Measurements from ENCODE around the gene VWA3B. TPM values are rescaled to one million over a fixed set of nuclear protein-coding genes. Genes with fewer than 3 reads are reported as not detected.
"Not testable (repeated sequence)": the region's sequence is repeated elsewhere in the genome, so short reads cannot be mapped to it uniquely, and the experiment has no call there.

VWA3B gene
- total RNA-seq, 2 donors from 2014 or later = not detected

DNA sequence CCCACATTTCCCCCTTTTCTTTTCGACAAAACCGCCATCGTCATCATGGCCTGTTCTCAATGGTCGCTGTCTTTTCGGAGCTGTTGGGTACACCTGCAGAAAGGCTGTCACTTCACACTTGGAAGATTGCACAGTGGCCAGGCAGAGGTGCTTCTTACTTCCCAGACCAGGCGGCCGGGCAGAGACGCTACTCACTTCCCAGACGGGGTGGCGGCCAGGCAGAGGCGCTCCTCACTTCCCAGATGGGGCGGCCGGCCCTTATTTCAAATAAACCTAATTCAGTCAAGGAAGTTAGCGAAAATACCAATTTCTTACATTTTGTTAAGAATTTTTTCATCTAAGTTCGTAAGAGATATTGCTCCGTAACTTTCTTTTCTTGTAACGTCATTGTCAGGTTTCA, 15.3 kb downstream of the VWA3B start:
- H3K27ac Mint-ChIP-seq; H3K36me3 Mint-ChIP-seq (ENCODE audit: low read depth); H3K4me3 Mint-ChIP-seq: not testable (repeated sequence)

DNA sequence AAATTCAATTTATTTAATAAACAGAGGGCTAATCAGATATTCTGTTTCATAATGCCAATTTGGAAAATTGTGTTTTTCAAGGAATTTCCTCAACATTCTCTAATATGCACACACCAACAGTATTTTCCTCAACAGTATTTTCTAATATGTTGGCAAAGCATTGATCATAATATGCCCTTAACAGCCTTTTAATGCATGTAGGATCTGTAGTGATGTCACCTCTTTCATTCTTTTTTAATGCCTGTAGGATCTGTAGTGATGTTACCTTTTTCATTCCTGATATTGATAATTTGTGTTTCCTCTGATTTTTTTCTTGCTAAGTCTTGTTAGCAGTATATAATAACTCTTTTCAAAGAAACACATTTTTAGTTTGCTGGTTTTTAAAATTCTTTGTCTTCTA, 15.9 kb downstream of the VWA3B start:
- H3K9me3 Mint-ChIP-seq = peaks cover 14% of the 10 kb centered on the region
- ATAC-seq (replicated peaks) = no peak
- no peaks in the 10 kb centered on the region for H3K4me1 Mint-ChIP-seq
- H3K27ac Mint-ChIP-seq = no peak overlapping the region
- peaks cover 12% of the 10 kb centered on the region for H3K27me3 Mint-ChIP-seq
- no peaks in the 10 kb centered on the region for H3K36me3 Mint-ChIP-seq (ENCODE audit: low read depth)
- H3K4me3 Mint-ChIP-seq = no peak overlapping the region

More for the DNA sequence above, 15.3 kb downstream of the VWA3B start:
- not testable (repeated sequence) for H3K4me1 Mint-ChIP-seq; ATAC-seq (replicated peaks)
- peaks cover 10% of the 10 kb centered on the region for H3K27me3 Mint-ChIP-seq
- H3K9me3 Mint-ChIP-seq = peaks cover 17% of the 10 kb centered on the region

- peaks cover 22% of the 10 kb centered on the region for H3K9me3 Mint-ChIP-seq
- H3K4me1 Mint-ChIP-seq = no peaks in the 10 kb centered on the region
- H3K4me3 Mint-ChIP-seq = no peak overlapping the region
- peaks cover 30% of the 10 kb centered on the region for H3K27me3 Mint-ChIP-seq
- no peak overlapping the region for H3K27ac Mint-ChIP-seq
- ATAC-seq (replicated peaks) = no peak
- no peaks in the 10 kb centered on the region for H3K36me3 Mint-ChIP-seq (ENCODE audit: low read depth)
Measured at GRCh38 chr2:98108110-98108509, 21.1 kb downstream of the VWA3B start.

DNA sequence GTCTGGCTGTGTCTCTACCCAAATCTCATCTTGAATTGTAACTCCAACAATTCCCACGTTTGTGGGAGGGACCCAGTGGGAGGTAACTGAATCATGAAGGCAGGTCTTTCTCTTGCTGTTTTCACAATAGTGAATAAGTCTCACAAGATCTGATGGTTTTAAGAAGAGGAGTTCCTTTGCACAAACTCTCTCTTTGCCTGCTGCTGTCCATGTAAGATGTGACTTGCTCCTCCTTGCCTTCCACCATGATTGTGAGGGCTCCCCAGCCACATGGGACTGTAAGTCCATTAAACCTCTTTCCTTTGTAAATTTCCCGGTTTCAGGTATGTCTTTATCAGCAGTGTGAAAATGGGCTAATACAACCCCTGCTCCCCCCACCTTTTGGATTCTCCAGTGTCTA, 23.8 kb downstream of the VWA3B start:
- peaks cover 49% of the 10 kb centered on the region for H3K27me3 Mint-ChIP-seq
- no peaks in the 10 kb centered on the region for H3K4me1 Mint-ChIP-seq
- no peak overlapping the region for H3K27ac Mint-ChIP-seq
- H3K36me3 Mint-ChIP-seq (ENCODE audit: low read depth) = no peaks in the 10 kb centered on the region
- no peak overlapping the region for H3K4me3 Mint-ChIP-seq
- ATAC-seq (replicated peaks) = no peak
- H3K9me3 Mint-ChIP-seq = peaks cover 23% of the 10 kb centered on the region

- H3K4me3 Mint-ChIP-seq = no peak overlapping the region
- peaks cover 23% of the 10 kb centered on the region for H3K9me3 Mint-ChIP-seq
- H3K36me3 Mint-ChIP-seq (ENCODE audit: low read depth) = no peaks in the 10 kb centered on the region
- no peak overlapping the region for H3K27ac Mint-ChIP-seq
- peaks cover 55% of the 10 kb centered on the region for H3K27me3 Mint-ChIP-seq
- no peak for ATAC-seq (replicated peaks)
- H3K4me1 Mint-ChIP-seq = no peaks in the 10 kb centered on the region
Measured at GRCh38 chr2:98114643-98115330, 27.8 kb downstream of the VWA3B start.

- no peak for ATAC-seq (replicated peaks)
- peaks cover 5% of the 10 kb centered on the region for H3K9me3 Mint-ChIP-seq
- H3K4me3 Mint-ChIP-seq = no peak overlapping the region
- peaks cover 3% of the 10 kb centered on the region for H3K4me1 Mint-ChIP-seq
- H3K27me3 Mint-ChIP-seq = peaks cover 40% of the 10 kb centered on the region
- no peak overlapping the region for H3K27ac Mint-ChIP-seq
- H3K36me3 Mint-ChIP-seq (ENCODE audit: low read depth) = no peaks in the 10 kb centered on the region
Measured at GRCh38 chr2:98118161-98118560, 31.2 kb downstream of the VWA3B start.

- Mint-ChIP-seq H3K27me3 (peaks cover 37% of the 10 kb centered on the region), H3K4me3 (no peak overlapping the region), H3K4me1 (peaks cover 8% of the 10 kb centered on the region), H3K27ac (no peak overlapping the region), H3K9me3 (peaks cover 2% of the 10 kb centered on the region), H3K36me3 (ENCODE audit: low read depth) (no peaks in the 10 kb centered on the region)
- ATAC-seq (replicated peaks) = no peak
Measured at GRCh38 chr2:98118852-98119251, 31.9 kb downstream of the VWA3B start.

DNA sequence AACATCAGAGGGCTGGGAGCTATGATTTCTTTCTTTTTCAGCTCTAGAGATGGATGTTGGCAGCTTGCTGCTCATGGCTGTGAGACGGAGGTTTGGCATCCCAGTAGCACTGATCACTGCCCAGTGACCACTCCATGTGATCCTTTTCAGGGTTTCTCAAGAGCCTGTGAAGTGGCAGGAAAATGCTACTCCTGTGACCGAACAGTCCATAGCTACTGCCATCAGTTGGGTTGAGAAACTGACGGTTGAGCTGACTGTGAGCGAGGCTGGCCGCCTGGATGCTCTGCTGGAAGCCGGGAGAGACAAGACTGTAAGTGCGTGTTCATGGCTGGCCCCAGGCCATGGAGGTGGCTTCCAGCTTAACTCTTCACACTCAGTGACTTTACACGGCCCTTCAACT, 34.2 kb downstream of the VWA3B start:
- Mint-ChIP-seq H3K27ac (no peak overlapping the region), H3K27me3 (peaks cover 27% of the 10 kb centered on the region), H3K4me1 (peaks cover 8% of the 10 kb centered on the region), H3K9me3 (no peaks in the 10 kb centered on the region), H3K36me3 (ENCODE audit: low read depth) (no peaks in the 10 kb centered on the region), H3K4me3 (no peak overlapping the region)
- ATAC-seq (replicated peaks) = no peak

DNA sequence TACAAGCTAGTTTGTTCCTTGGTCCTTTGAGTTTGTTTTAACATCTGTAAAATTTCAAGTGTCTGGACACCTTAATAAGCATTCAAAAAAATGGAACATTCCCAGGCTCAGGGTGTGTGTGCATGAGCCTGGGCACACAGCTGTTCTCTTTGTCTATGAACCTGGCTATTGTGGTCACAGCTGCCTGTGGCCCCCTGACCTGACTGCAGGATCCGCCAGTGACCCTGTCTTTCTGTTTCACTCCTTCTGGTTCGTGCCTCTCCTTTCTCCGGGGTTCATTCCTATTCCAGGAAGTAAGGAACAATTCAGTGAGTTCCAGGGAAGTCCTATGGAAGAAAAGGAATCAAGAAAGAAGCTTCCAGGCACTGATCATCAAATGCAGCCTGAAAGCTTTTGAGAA, 35.6 kb downstream of the VWA3B start:
- no peak overlapping the region for H3K27ac Mint-ChIP-seq
- ATAC-seq (replicated peaks) = no peak

DNA sequence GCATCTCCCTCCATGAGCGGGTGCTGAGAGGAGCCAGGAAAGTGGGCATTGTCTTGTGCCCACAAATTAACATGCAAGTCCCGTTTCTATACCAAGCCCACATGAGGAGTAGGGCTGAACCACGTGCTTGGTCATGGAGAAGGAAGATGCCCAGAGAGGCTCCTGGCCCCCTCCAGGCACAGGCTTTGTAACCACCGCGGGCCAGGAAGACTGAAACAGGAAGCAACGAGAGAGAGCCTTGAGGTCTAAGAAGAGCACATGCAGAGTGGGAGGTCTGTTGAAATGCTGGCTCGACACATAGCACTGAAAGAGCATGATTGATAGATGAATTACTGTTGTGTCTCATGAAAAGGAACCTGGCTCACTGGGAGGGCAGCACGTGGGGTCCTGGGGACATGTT, 36.3 kb downstream of the VWA3B start:
- ATAC-seq (replicated peaks) = no peak
- Mint-ChIP-seq H3K27ac (peak overlapping the region; percentile 44), H3K9me3 (no peaks in the 10 kb centered on the region), H3K27me3 (peaks cover 21% of the 10 kb centered on the region), H3K4me3 (no peak overlapping the region), H3K4me1 (peaks cover 8% of the 10 kb centered on the region), H3K36me3 (ENCODE audit: low read depth) (no peaks in the 10 kb centered on the region)

More for the DNA sequence above, 35.6 kb downstream of the VWA3B start:
- Mint-ChIP-seq H3K4me1 (peaks cover 8% of the 10 kb centered on the region), H3K9me3 (no peaks in the 10 kb centered on the region), H3K36me3 (ENCODE audit: low read depth) (no peaks in the 10 kb centered on the region), H3K4me3 (no peak overlapping the region), H3K27me3 (peaks cover 20% of the 10 kb centered on the region)

DNA sequence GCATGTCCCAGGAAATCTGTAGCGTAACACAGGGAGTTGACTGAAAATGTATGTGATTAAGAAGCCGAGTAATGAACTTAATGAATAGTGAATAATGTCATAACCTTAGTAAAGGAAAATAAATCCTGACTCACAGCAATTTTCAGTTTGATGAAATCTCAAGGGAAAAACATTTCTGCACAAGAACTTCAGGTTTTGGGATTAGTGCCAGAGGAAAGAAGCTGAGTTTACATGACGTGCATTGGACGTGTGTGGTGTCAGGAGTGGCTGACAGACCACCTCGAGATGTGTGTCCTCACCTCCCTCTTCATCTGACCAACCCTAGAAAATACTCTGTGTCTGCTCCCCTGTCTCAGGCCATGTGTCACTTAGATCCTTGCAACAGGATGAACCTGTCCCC, 39.1 kb downstream of the VWA3B start:
- H3K9me3 Mint-ChIP-seq = no peaks in the 10 kb centered on the region
- H3K27ac Mint-ChIP-seq = no peak overlapping the region
- ATAC-seq (replicated peaks) = no peak
- H3K4me1 Mint-ChIP-seq = peaks cover 8% of the 10 kb centered on the region
- H3K4me3 Mint-ChIP-seq = no peak overlapping the region
- peaks cover 37% of the 10 kb centered on the region for H3K27me3 Mint-ChIP-seq
- H3K36me3 Mint-ChIP-seq (ENCODE audit: low read depth) = no peaks in the 10 kb centered on the region

DNA sequence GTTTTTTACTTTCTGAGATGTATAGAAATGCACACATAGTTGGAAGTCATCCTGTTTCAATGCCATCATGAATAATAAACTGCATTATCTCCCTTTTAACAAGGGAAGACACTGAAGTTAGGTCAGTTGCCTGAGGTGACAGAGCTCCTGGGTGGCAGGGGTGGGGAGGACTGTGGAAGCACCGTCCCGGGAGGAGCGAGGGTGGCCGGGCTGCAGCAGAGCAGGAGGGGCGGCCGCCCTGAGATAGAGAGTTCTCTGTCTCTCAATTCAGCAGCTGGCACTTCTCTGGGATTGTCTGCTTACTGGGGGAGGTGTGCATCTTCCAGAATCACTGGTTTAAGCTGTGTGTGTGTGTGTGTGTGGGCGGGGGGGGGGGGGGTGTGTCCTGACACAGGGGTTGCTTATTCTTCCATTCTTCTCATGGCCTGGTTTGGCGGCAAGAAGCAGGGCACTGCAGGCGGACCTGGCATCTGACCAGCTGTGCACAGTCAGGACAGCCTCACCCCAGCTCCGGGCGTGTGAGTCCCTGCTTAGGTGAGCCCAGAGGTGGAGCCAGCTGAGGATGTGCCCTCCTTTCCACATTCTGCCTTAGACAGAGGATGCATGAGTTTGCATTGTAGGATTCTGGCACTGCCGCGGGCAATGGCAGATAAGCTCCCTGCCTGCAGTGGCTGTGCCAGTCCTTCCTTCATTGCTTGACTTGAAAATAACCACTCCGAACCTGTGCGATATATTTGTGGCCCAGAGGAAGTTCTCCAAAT, 40.4 kb downstream of the VWA3B start:
- Mint-ChIP-seq H3K27ac (no peak overlapping the region), H3K9me3 (no peaks in the 10 kb centered on the region), H3K4me1 (peaks cover 8% of the 10 kb centered on the region), H3K4me3 (no peak overlapping the region), H3K36me3 (ENCODE audit: low read depth) (no peaks in the 10 kb centered on the region), H3K27me3 (peaks cover 35% of the 10 kb centered on the region)
- no peak for ATAC-seq (replicated peaks)

GRCh38 chr2:98128556-98129109, 41.7 kb downstream of the VWA3B start:
- H3K4me3 Mint-ChIP-seq = no peak overlapping the region
- H3K27ac Mint-ChIP-seq = no peak overlapping the region
- H3K4me1 Mint-ChIP-seq = peaks cover 4% of the 10 kb centered on the region
- peaks cover 30% of the 10 kb centered on the region for H3K27me3 Mint-ChIP-seq
- no peaks in the 10 kb centered on the region for H3K9me3 Mint-ChIP-seq
- H3K36me3 Mint-ChIP-seq (ENCODE audit: low read depth) = no peaks in the 10 kb centered on the region
- ATAC-seq (replicated peaks) = no peak

GRCh38 chr2:98130073-98130472, 43.1 kb downstream of the VWA3B start:
- not testable (repeated sequence) for H3K4me3 Mint-ChIP-seq; H3K9me3 Mint-ChIP-seq; ATAC-seq (replicated peaks); H3K36me3 Mint-ChIP-seq (ENCODE audit: low read depth); H3K27ac Mint-ChIP-seq
- H3K27me3 Mint-ChIP-seq = peaks cover 23% of the 10 kb centered on the region
- H3K4me1 Mint-ChIP-seq = peaks cover 14% of the 10 kb centered on the region

Data from activated T-helper 17 cell treated with anti-CD3 and anti-CD28 coated beads, Interleukin-2, amount 50 U/mL, for 72 hours (primary cell).